H1 (cell line): ENCODE results near the gene GET3. TPM values are rescaled to one million over a fixed set of nuclear protein-coding genes. Genes with fewer than 3 reads are reported as not detected.

Experiments
- CTCF ChIA-PET: fragments of 300-600 bp; sonication (Branson Sonifier 250); formaldehyde crosslinking; loops from one replicate; lab custom pipeline; 2021; ENCODE audit not compliant: partially characterized antibody; lab: Charles Lee
- POLR2A ChIA-PET: fragments of 300-600 bp; sonication (Branson Sonifier 250); formaldehyde crosslinking; loops from one replicate; lab custom pipeline; 2021; ENCODE audit warnings: inconsistent platforms; ENCODE audit not compliant: partially characterized antibody; lab: Charles Lee
- DNase-seq, 2 experiments: peaks; one replicate each; pipeline versions ENCODE4 v3.0.0 to v3.0.0-alpha.2; 2010 to 2022; ENCODE audit warnings: low spot score in 2 of 2, low read depth in 1 of 2, mixed read lengths in 1 of 2
- FAIRE-seq: peaks from 2 replicates; lab custom pipeline; 2011; peaks lifted over from hg19 to GRCh38; lab: Jason Lieb, UNC
- H2AFZ ChIP-seq: 2 replicates; pipeline ENCODE4 v1.8.1; 2012; ENCODE audit warnings: low read length, inconsistent platforms
- H2AK5ac ChIP-seq: 2 replicates; pipeline ENCODE4 v1.6.1; 2013; ENCODE audit warnings: low read depth, low read length
- H2BK120ac ChIP-seq: replicated peaks from 2 replicates; pipeline ENCODE3; 2013; ENCODE audit warnings: low read depth, low read length, inconsistent platforms
- H2BK12ac ChIP-seq: 2 replicates; pipeline ENCODE4 v1.6.1; 2013; ENCODE audit warnings: low read depth, low read length
- H2BK15ac ChIP-seq: 2 replicates; pipeline ENCODE4 v1.6.1; 2013; ENCODE audit warnings: low read length
- H2BK20ac ChIP-seq: 2 replicates; pipeline ENCODE4 v1.6.1; 2013; ENCODE audit warnings: low read length
- H2BK5ac ChIP-seq: 2 replicates; pipeline ENCODE4 v1.6.1; 2013; ENCODE audit warnings: low read depth, low read length
- H3K14ac ChIP-seq: 2 replicates; pipeline ENCODE4 v1.6.1; 2013; ENCODE audit warnings: inconsistent platforms; ENCODE audit not compliant: insufficient read length
- H3K18ac ChIP-seq: 2 replicates; pipeline ENCODE4 v1.6.1; 2013; ENCODE audit warnings: low read length; ENCODE audit errors: extremely low read depth
- H3K23ac ChIP-seq: 2 replicates; pipeline ENCODE4 v1.6.1; 2013; ENCODE audit warnings: inconsistent platforms; ENCODE audit not compliant: insufficient read length
- H3K23me2 ChIP-seq: 2 replicates; pipeline ENCODE4 v1.6.1; 2013; ENCODE audit warnings: low read depth, low read length
- H3K27ac ChIP-seq: 2 replicates; pipeline ENCODE4 v1.6.1; 2011; ENCODE audit warnings: low read depth, low read length, inconsistent platforms
- H3K27me3 ChIP-seq, 4 experiments: replicated peaks in 1 of 4; 1 replicate in 1 of 4; 2 replicates in 3 of 4; pipeline versions ENCODE4 v1.6.1 to v1.8.1; 2011 to 2013; ENCODE audit warnings: low read length in 3 of 4, mild to moderate bottlenecking in 3 of 4, inconsistent platforms in 2 of 4, mixed read lengths in 2 of 4, moderate library complexity in 1 of 4; ENCODE audit not compliant: control insufficient read depth in 3 of 4, insufficient read depth in 3 of 4; ENCODE audit errors: extremely low read depth in 1 of 4
- H3K36me3 ChIP-seq, 4 experiments: 2 replicates each; pipeline versions ENCODE4 v1.6.1 to v1.8.1; 2011 to 2013; ENCODE audit warnings: mild to moderate bottlenecking in 4 of 4, low read length in 3 of 4, moderate library complexity in 2 of 4, control low read depth in 1 of 4, inconsistent platforms in 1 of 4; ENCODE audit not compliant: insufficient read depth in 4 of 4, control insufficient read depth in 2 of 4
- H3K4ac ChIP-seq: replicated peaks from 2 replicates; pipeline ENCODE3; 2013; ENCODE audit warnings: low read length, low read depth, mixed read lengths, inconsistent platforms; ENCODE audit not compliant: insufficient read length
- H3K4me1 ChIP-seq, 4 experiments: replicated peaks in 1 of 4; 1 replicate in 1 of 4; 2 replicates in 3 of 4; pipeline versions ENCODE4 v1.6.1 to v1.8.1; 2011 to 2013; ENCODE audit warnings: low read length in 3 of 4, inconsistent platforms in 2 of 4, mixed read lengths in 1 of 4; ENCODE audit not compliant: insufficient read depth in 4 of 4, control insufficient read depth in 3 of 4
- H3K4me2 ChIP-seq, 2 experiments: 2 replicates each; pipeline versions ENCODE4 v1.6.1 to v1.8.1; 2011 to 2013; ENCODE audit warnings: low read depth in 2 of 2, low read length in 2 of 2, control low read depth in 1 of 2, inconsistent platforms in 1 of 2, mild to moderate bottlenecking in 1 of 2; ENCODE audit not compliant: insufficient read depth in 1 of 2
- H3K4me3 ChIP-seq, 4 experiments: fragments of 200-600, 300-600 bp in 1 of 4; sonication (generic), shearing (Covaris generic), sonication (Bioruptor Twin) in 1 of 4; 2 replicates each; pipeline versions ENCODE4 v1.5.1 to v1.8.1; 2011 to 2016; ENCODE audit warnings: low read length in 4 of 4, low read depth in 3 of 4, control low read depth in 2 of 4, inconsistent platforms in 2 of 4, mild to moderate bottlenecking in 2 of 4, mixed read lengths in 1 of 4, moderate library complexity in 1 of 4; ENCODE audit not compliant: insufficient read depth in 2 of 4; ENCODE audit errors: extremely low read depth in 1 of 4
- H3K56ac ChIP-seq: replicated peaks from 2 replicates; pipeline ENCODE3; 2013; ENCODE audit warnings: low read depth, mild to moderate bottlenecking, mixed read lengths, low read length, inconsistent platforms; ENCODE audit not compliant: insufficient read length
- H3K79me1 ChIP-seq: 2 replicates; pipeline ENCODE4 v1.6.1; 2013; ENCODE audit warnings: low read depth, low read length, control low read depth
- H3K79me2 ChIP-seq, 2 experiments: 2 replicates each; pipeline versions ENCODE4 v1.6.1 to v1.8.1; 2012 to 2013; ENCODE audit warnings: low read length in 2 of 2, mild to moderate bottlenecking in 2 of 2, inconsistent platforms in 1 of 2; ENCODE audit not compliant: insufficient read depth in 2 of 2, control insufficient read depth in 1 of 2
- H3K9ac ChIP-seq, 4 experiments: replicated peaks in 1 of 4; 1 replicate in 1 of 4; 2 replicates in 3 of 4; pipeline versions ENCODE4 v1.6.1 to v1.8.1; 2011 to 2013; ENCODE audit warnings: low read depth in 3 of 4, low read length in 3 of 4, control low read depth in 2 of 4, mild to moderate bottlenecking in 2 of 4, moderate library complexity in 2 of 4, inconsistent platforms in 1 of 4; ENCODE audit errors: extremely low read depth in 1 of 4
- H3K9me3 ChIP-seq, 2 experiments: 2 replicates each; pipeline versions ENCODE4 v1.6.1 to v1.8.1; 2012 to 2013; ENCODE audit warnings: mild to moderate bottlenecking in 2 of 2, moderate library complexity in 2 of 2, control low read depth in 1 of 2, inconsistent platforms in 1 of 2, low read depth in 1 of 2, low read length in 1 of 2, mixed read lengths in 1 of 2; ENCODE audit not compliant: insufficient read depth in 2 of 2
- H4K20me1 ChIP-seq, 2 experiments: replicated peaks in 1 of 2; 2 replicates each; pipeline versions ENCODE3 to v1.8.1; 2011 to 2013; ENCODE audit warnings: inconsistent platforms in 2 of 2, low read length in 2 of 2, mild to moderate bottlenecking in 1 of 2; ENCODE audit not compliant: insufficient read depth in 2 of 2, control insufficient read depth in 1 of 2
- H4K5ac ChIP-seq: 2 replicates; pipeline ENCODE4 v1.6.1; 2013; ENCODE audit warnings: low read length, low read depth, mixed read lengths, inconsistent platforms; ENCODE audit not compliant: insufficient read length
- H4K8ac ChIP-seq: 2 replicates; pipeline ENCODE4 v1.8.0; 2013; ENCODE audit warnings: mild to moderate bottlenecking, moderate library complexity, low read length, inconsistent platforms; ENCODE audit not compliant: insufficient read depth; ENCODE audit errors: extremely low read depth
- H4K91ac ChIP-seq: replicated peaks from 2 replicates; pipeline ENCODE3; 2013; ENCODE audit warnings: low read length, mixed read lengths, inconsistent platforms; ENCODE audit not compliant: insufficient read length
- CBX5 ChIP-seq: fragments of 300-800, 300-1000 bp; sonication (generic); IDR thresholded peaks from 2 replicates; pipeline ENCODE4 v1.7.1; 2016; ENCODE audit warnings: antibody characterized with exemption, low read length, low read depth
- CHD1 ChIP-seq: IDR thresholded peaks from 2 replicates; pipeline ENCODE4 v1.6.1; 2012; ENCODE audit warnings: low read depth, low read length, improper control_type of control experiment
- EGR1 ChIP-seq: IDR thresholded peaks from 2 replicates; pipeline ENCODE4 v1.6.1; 2011; ENCODE audit warnings: low read depth, low read length, borderline replicate concordance
- EP300 ChIP-seq, 2 experiments: IDR thresholded peaks; 1 replicate in 1 of 2; 2 replicates in 1 of 2; pipeline ENCODE4 v1.6.1; 2011 to 2012; ENCODE audit warnings: low read depth in 2 of 2, low read length in 2 of 2, mild to moderate bottlenecking in 2 of 2, borderline replicate concordance in 1 of 2, inconsistent platforms in 1 of 2, moderate library complexity in 1 of 2
- EZH2 ChIP-seq: fragments of 200-600 bp; sonication (generic); IDR thresholded peaks from 2 replicates; pipeline ENCODE4 v1.7.1; 2012; ENCODE audit warnings: low read depth, mild to moderate bottlenecking, moderate library complexity, low read length, inconsistent platforms; ENCODE audit not compliant: severe bottlenecking
- JUND ChIP-seq: IDR thresholded peaks from 2 replicates; pipeline ENCODE4 v1.6.1; 2011; ENCODE audit warnings: mild to moderate bottlenecking, improper control_type of control experiment, low read length
- KDM1A ChIP-seq: fragments of 200-600, 300-600 bp; sonication (generic); IDR thresholded peaks from 2 replicates; pipeline ENCODE4 v1.7.1; 2016; ENCODE audit warnings: mild to moderate bottlenecking, low read length, borderline replicate concordance
- NANOG ChIP-seq: IDR thresholded peaks from 2 replicates; pipeline ENCODE4 v1.6.1; 2011; ENCODE audit warnings: low read length, low read depth, mild to moderate bottlenecking, inconsistent platforms; ENCODE audit not compliant: insufficient read depth, poor library complexity, severe bottlenecking
- PHF8 ChIP-seq: fragments of 200-600 bp; sonication (generic); conservative IDR thresholded peaks from 2 replicates; pipeline ENCODE4 v1.7.1; 2012; ENCODE audit warnings: low read depth, mild to moderate bottlenecking, inconsistent platforms, low read length, moderate library complexity
- SAP30 ChIP-seq: fragments of 300-600 bp; sonication (generic); IDR thresholded peaks from 2 replicates; pipeline ENCODE4 v1.7.1; 2012; ENCODE audit warnings: low read length, moderate library complexity, mild to moderate bottlenecking, inconsistent platforms; ENCODE audit not compliant: insufficient read depth, insufficient replicate concordance
- SIRT6 ChIP-seq: IDR thresholded peaks from one replicate; pipeline ENCODE4 v1.7.1; 2012; ENCODE audit warnings: low read length, inconsistent platforms
- SRF ChIP-seq: IDR thresholded peaks from 2 replicates; pipeline ENCODE4 v1.6.1; 2011; ENCODE audit warnings: mild to moderate bottlenecking, low read depth, low read length, moderate library complexity
- WGBS, 2 experiments: shearing (Covaris generic) in 1 of 2; methylation state at CpG; one replicate each; pipeline versions ENCODE4 v1.1.6 to v1.1.7; 2013 to 2015; ENCODE audit warnings: low lambda C conversion rate in 2 of 2, mixed read lengths in 2 of 2, inconsistent platforms in 1 of 2, low coverage in 1 of 2, missing lambda C conversion rate in 1 of 2; ENCODE audit not compliant: insufficient replicate concordance in 2 of 2, insufficient coverage in 1 of 2, insufficient read length in 1 of 2; ENCODE audit errors: extremely low coverage in 1 of 2, missing lambda C conversion rate in 1 of 2; 5-methylcytosine and 5-hydroxymethylcytosine counted together
- polyA plus RNA-seq, 7 experiments: library from polyadenylated mRNA; depleted of rRNA in 3 of 7; stranded (reverse) in 5 of 7; unstranded in 2 of 7; fragments of >200 nt in 5 of 7; fragments of 200-250 nt in 2 of 7; gene quantifications; 1 replicate in 5 of 7; 2 replicates in 1 of 7; 4 replicates in 1 of 7; pipeline versions ENCODE4 v1.2.1 to v1.2.3, GENCODE V29; 2011 to 2013; ENCODE audit warnings: missing spikeins in 2 of 7, mixed read lengths in 2 of 7
- total RNA-seq: library from RNA; stranded (reverse); fragmentation: NEBNext Ultra II Directional; extraction: Animal tissue kit (Norgen Biotek cat#: 25700); gene quantifications from 2 replicates; pipeline ENCODE4 v1.2.1, GENCODE V29; 2021

The GET3 gene
- total and polyA plus RNA-seq, 2 of the 8 experiments (the other 6 are each of a cell fraction or from before 2014, with no cell fraction given) = 105 to 297 TPM

DNA sequence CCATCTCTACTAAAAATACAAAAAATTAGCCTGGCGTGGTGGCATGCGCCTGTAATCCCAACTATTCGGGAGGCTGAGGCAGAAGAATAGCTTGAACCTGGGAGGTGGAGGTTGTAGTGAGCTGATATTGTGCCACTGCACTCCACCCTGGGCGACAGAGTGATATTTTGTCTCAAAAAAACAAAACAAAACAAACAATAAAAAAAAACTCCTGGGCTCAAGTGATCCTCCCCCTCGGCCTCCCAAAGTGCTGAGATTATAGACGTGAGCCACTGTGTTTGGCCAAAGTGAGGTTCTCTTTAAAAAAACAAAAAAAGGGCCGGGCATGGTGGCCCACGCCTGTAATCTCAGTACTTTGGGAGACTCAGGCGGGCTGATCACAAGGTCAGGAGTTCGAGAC is 50.2 kb downstream of the GET3 start:
- H3K27ac ChIP-seq = no peak overlapping the region

More for the DNA sequence above, 50.2 kb downstream of the GET3 start:
- H3K23ac ChIP-seq = no peak overlapping the region
- H2AFZ ChIP-seq = no peak overlapping the region
- H3K79me2 ChIP-seq = no peaks in the 10 kb centered on the region
- H2BK15ac ChIP-seq = no peak overlapping the region
- H4K20me1 ChIP-seq = peaks cover 0 to 1% of the 10 kb centered on the region in 2 experiments
- no peak overlapping the region for H3K9ac ChIP-seq
- CTCF ChIA-PET = interaction anchor here (0.7 to 4.5 kb wide), 5 partner anchors 9 to 27 kb away, joined by 3 to 39 read pairs (median 14); partner anchors contain the start of genes PRDX2 and THSD8
- H3K4me3 ChIP-seq = no peak overlapping the region
- TF ChIP-seq EGR1 (no peak), SRF (no peak), CHD1 (no peak), JUND (no peak), NANOG (no peak), EZH2 (no peak), SIRT6 (no peak), EP300 (IDR thresholded peaks at IDR 0.05; ENCODE audit: borderline replicate concordance in 1 of 2, low read depth in 2 of 2, low read length in 2 of 2) (no peak), SAP30 (no peak), CBX5 (no peak), KDM1A (no peak), PHF8 (no peak)
- H3K4ac ChIP-seq = no peak overlapping the region
- POLR2A ChIA-PET = interaction anchor here (0.6 to 3.5 kb wide), 8 partner anchors 9 to 719 kb away, joined by 3 to 33 read pairs (median 5); partner anchors contain the start of genes GET3, HOOK2 and RNASEH2A
- no peak overlapping the region; the same call in 1 of the 2 replicates for H2AK5ac ChIP-seq
- no peak overlapping the region for H3K14ac ChIP-seq
- H3K56ac ChIP-seq = no peak overlapping the region
- no peaks in the 10 kb centered on the region; the same call in 1 of the 2 replicates for H3K79me1 ChIP-seq
- no peak for FAIRE-seq
- peaks cover 16 to 43% (median 24%) of the 10 kb centered on the region in 4 experiments for H3K4me1 ChIP-seq
- H3K27me3 ChIP-seq = peaks cover 0 to 16% (median 11%) of the 10 kb centered on the region in 4 experiments; a peak in 5 of 7 replicates
- 91% methylated on average over 10 of the region's 10 CpGs; no CpG with 5 or more reads in 1 of the 2 experiments for WGBS, 2 experiments
- no peak for DNase-seq
- H3K23me2 ChIP-seq = peaks cover 31% of the 10 kb centered on the region; the same call in 1 of the 2 replicates
- H3K9me3 ChIP-seq = no peaks in the 10 kb centered on the region
- H2BK20ac ChIP-seq = no peak overlapping the region
- H2BK12ac ChIP-seq = no peak overlapping the region
- H3K4me2 ChIP-seq = no peak overlapping the region
- no peak overlapping the region for H4K91ac ChIP-seq
- no peak overlapping the region for H3K18ac ChIP-seq
- H4K5ac ChIP-seq = no peak overlapping the region
- H4K8ac ChIP-seq = no peak overlapping the region
- no peak overlapping the region for H2BK5ac ChIP-seq
- H2BK120ac ChIP-seq = no peak overlapping the region
- H3K36me3 ChIP-seq = no peaks in the 10 kb centered on the region
